Neutrophil (primary cell): ENCODE data around the gene PAQR5.

ENCODE experiments used
- H3K27ac ChIP-seq: fragments of 200-600 bp; sonication (generic); 2 replicates; pipeline ENCODE4 v1.5.1; 2016; ENCODE audit warnings: mild to moderate bottlenecking, moderate library complexity
- H3K27me3 ChIP-seq: fragments of 200-600 bp; sonication (generic); 2 replicates; pipeline ENCODE4 v1.6.0; 2016; ENCODE audit warnings: mild to moderate bottlenecking
- H3K36me3 ChIP-seq: fragments of 200-600 bp; sonication (generic); 2 replicates; pipeline ENCODE4 v1.5.1; 2017
- H3K4me1 ChIP-seq, 2 experiments: fragments of 200-600 bp in 1 of 2; sonication (generic) in 1 of 2; 1 replicate in 1 of 2; 2 replicates in 1 of 2; pipeline versions ENCODE4 v1.5.1 to v1.6.1; 2013 to 2016; ENCODE audit warnings: low read depth in 1 of 2, low read length in 1 of 2, mild to moderate bottlenecking in 1 of 2, moderate library complexity in 1 of 2; ENCODE audit not compliant: control insufficient read depth in 1 of 2, insufficient read depth in 1 of 2
- H3K4me3 ChIP-seq, 2 experiments: fragments of 200-600 bp in 1 of 2; sonication (generic) in 1 of 2; 1 replicate in 1 of 2; 2 replicates in 1 of 2; pipeline ENCODE4 v1.5.1; 2013 to 2016; ENCODE audit warnings: low read depth in 1 of 2, low read length in 1 of 2, mild to moderate bottlenecking in 1 of 2, moderate library complexity in 1 of 2
- H3K9me3 ChIP-seq: fragments of 200-600 bp; sonication (generic); 2 replicates; pipeline ENCODE4 v1.5.1; 2016
- TF ChIP-seq, protein P1 (sequence below): fragments of 200-600 bp; sonication (generic); IDR thresholded peaks from 2 replicates; pipeline ENCODE4 v1.5.1; 2016; ENCODE audit warnings: antibody characterized with exemption

The PAQR5 gene

GRCh38 chr15:69307939-69308338 lies 9.2 kb downstream of the PAQR5 start:
- Histone ChIP-seq H3K4me1 (peaks cover 9 to 17% of the 10 kb centered on the region in 2 experiments), H3K9me3 (no peaks in the 10 kb centered on the region), H3K27me3 (no peaks in the 10 kb centered on the region), H3K36me3 (no peaks in the 10 kb centered on the region), H3K27ac (no peak overlapping the region), H3K4me3 (no peak overlapping the region)
- TF ChIP-seq, protein P1, sequence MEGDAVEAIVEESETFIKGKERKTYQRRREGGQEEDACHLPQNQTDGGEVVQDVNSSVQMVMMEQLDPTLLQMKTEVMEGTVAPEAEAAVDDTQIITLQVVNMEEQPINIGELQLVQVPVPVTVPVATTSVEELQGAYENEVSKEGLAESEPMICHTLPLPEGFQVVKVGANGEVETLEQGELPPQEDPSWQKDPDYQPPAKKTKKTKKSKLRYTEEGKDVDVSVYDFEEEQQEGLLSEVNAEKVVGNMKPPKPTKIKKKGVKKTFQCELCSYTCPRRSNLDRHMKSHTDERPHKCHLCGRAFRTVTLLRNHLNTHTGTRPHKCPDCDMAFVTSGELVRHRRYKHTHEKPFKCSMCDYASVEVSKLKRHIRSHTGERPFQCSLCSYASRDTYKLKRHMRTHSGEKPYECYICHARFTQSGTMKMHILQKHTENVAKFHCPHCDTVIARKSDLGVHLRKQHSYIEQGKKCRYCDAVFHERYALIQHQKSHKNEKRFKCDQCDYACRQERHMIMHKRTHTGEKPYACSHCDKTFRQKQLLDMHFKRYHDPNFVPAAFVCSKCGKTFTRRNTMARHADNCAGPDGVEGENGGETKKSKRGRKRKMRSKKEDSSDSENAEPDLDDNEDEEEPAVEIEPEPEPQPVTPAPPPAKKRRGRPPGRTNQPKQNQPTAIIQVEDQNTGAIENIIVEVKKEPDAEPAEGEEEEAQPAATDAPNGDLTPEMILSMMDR, result no peak

DNA sequence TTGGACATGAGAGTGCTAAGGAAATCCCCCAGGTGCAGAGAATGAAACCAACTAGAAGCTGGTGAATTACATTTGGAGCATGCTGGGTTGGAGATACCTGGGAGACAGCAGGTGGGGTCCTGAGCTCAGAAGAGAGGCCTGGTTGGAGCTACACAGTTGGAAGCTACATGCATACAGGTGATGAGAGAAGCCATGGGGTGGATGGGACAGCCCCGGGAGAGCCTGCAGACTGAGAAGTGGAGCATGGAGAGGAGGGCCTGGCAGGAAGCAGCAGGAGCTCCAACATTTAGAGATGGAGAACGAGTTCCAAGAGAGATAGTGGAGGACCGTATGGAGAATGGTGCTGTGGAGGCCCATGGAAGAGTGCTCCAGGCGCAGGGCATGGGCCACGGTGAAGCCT lies 10.2 kb downstream of the PAQR5 start:
- peaks cover 19 to 27% of the 10 kb centered on the region in 2 experiments for H3K4me1 ChIP-seq
- no peaks in the 10 kb centered on the region for H3K27me3 ChIP-seq
- H3K9me3 ChIP-seq, result no peaks in the 10 kb centered on the region
- H3K27ac ChIP-seq, result no peak overlapping the region
- TF ChIP-seq, protein P1, result no peak
- H3K4me3 ChIP-seq, result no peak overlapping the region
- no peaks in the 10 kb centered on the region for H3K36me3 ChIP-seq

- H3K27me3 ChIP-seq, result no peaks in the 10 kb centered on the region
- TF ChIP-seq, protein P1, result no peak
- H3K9me3 ChIP-seq, result no peaks in the 10 kb centered on the region
- H3K36me3 ChIP-seq, result no peaks in the 10 kb centered on the region
- H3K4me3 ChIP-seq, result no peak overlapping the region
- H3K27ac ChIP-seq, result no peak overlapping the region
- peaks cover 42 to 50% of the 10 kb centered on the region in 2 experiments for H3K4me1 ChIP-seq
Measured at GRCh38 chr15:69311319-69311721, 12.6 kb downstream of the PAQR5 start.

- Histone ChIP-seq H3K27ac (peak overlapping the region; percentile 75), H3K27me3 (no peaks in the 10 kb centered on the region), H3K4me1 (peaks cover 47 to 55% of the 10 kb centered on the region in 2 experiments), H3K4me3 (peak overlapping the region; percentile 19 to 39), H3K36me3 (no peaks in the 10 kb centered on the region), H3K9me3 (no peaks in the 10 kb centered on the region)
- TF ChIP-seq, protein P1, result no peak
Measured at GRCh38 chr15:69313432-69314000, 14.8 kb downstream of the PAQR5 start.

DNA sequence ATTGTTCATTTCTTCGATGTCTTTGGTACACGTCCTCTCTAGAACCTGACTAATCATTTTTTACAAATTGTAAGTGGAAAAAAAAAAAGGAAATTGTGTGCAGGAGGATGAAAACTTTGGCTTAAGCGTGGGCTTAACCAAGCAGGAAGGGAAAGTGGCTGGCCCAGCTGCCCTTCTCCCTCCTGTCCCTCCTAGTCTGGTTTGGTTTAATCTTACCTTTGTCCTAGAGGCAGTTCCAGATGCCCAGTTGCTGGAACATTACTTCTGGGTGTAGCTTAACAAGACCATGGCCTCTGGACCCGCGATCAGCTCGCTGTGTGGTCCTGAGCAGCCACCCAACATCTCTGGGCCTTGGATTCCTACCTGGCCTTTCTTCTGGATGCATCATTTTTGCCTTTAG lies 15.4 kb downstream of the PAQR5 start:
- TF ChIP-seq, protein P1, result no peak
- no peaks in the 10 kb centered on the region for H3K36me3 ChIP-seq
- H3K27ac ChIP-seq, result peak overlapping the region; percentile 75
- no peaks in the 10 kb centered on the region for H3K9me3 ChIP-seq
- H3K4me3 ChIP-seq, result peak overlapping the region in 1 of 2 experiments; percentile 19
- peaks cover 47 to 56% of the 10 kb centered on the region in 2 experiments for H3K4me1 ChIP-seq
- no peaks in the 10 kb centered on the region for H3K27me3 ChIP-seq
